Thymus (tissue), 11 donors: ENCODE data around the gene SSBP4. TPM values are rescaled to one million over a fixed set of nuclear protein-coding genes. Genes with fewer than 3 reads are reported as not detected.

Experiments
- DNase-seq, 9 donors: peaks; one replicate each; pipeline ENCODE4 v3.0.0-alpha.2; 2013; ENCODE audit warnings: low spot score in 9 of 9, low read depth in 6 of 9, missing footprints in 1 of 9
- H3K27ac ChIP-seq, 2 donors: one replicate each; pipeline ENCODE4 v1.5.1; 2013; ENCODE audit warnings: control low read depth in 1 of 2, low read depth in 1 of 2, low read length in 1 of 2, mild to moderate bottlenecking in 1 of 2, moderate library complexity in 1 of 2
- H3K27me3 ChIP-seq, 2 donors: one replicate each; pipeline ENCODE4 v1.5.1; 2013; ENCODE audit warnings: low read length in 1 of 2; ENCODE audit not compliant: control insufficient read depth in 2 of 2, insufficient read depth in 1 of 2
- H3K36me3 ChIP-seq, 2 donors: one replicate each; pipeline ENCODE4 v1.5.1; 2013; ENCODE audit warnings: low read length in 1 of 2, mild to moderate bottlenecking in 1 of 2, moderate library complexity in 1 of 2; ENCODE audit not compliant: control insufficient read depth in 2 of 2, insufficient read depth in 2 of 2
- H3K4me1 ChIP-seq, 2 donors: one replicate each; pipeline ENCODE4 v1.5.1; 2013; ENCODE audit warnings: low read length in 2 of 2; ENCODE audit not compliant: control insufficient read depth in 2 of 2, insufficient read depth in 2 of 2
- H3K4me3 ChIP-seq, 2 donors: one replicate each; pipeline ENCODE4 v1.5.1; 2013; ENCODE audit warnings: low read length in 2 of 2, control low read depth in 1 of 2, mild to moderate bottlenecking in 1 of 2
- H3K9me3 ChIP-seq, 2 donors: one replicate each; pipeline ENCODE4 v1.5.1; 2013; ENCODE audit warnings: low read length in 1 of 2, mild to moderate bottlenecking in 1 of 2; ENCODE audit not compliant: control insufficient read depth in 2 of 2, insufficient read depth in 1 of 2
- WGBS: extraction: QIAGEN DNeasy Blood & Tissue Kit; methylation state at CpG from one replicate; pipeline ENCODE4 v1.1.7; 2013; 5-methylcytosine and 5-hydroxymethylcytosine counted together
- polyA plus RNA-seq: library from polyadenylated mRNA; stranded (reverse); fragments of 200-250 nt; gene quantifications from one replicate; pipeline ENCODE4 v1.2.3, GENCODE V29; 2013
- total RNA-seq: library from RNA; stranded (reverse); fragments of 120-200 nt; gene quantifications from one replicate; pipeline ENCODE4 v1.2.4, GENCODE V29; 2013
- donor health status: healthy.

SSBP4 gene
- total and polyA plus RNA-seq, 2 donors = 47.3 to 50.3 TPM

GRCh38 chr19:18475004-18475453, 55.8 kb downstream of the SSBP4 start:
- Histone ChIP-seq H3K4me1 (peaks cover 9 to 21% of the 10 kb centered on the region in 2 donors), H3K27ac (no peak overlapping the region), H3K27me3 (no peaks in the 10 kb centered on the region), H3K9me3 (no peaks in the 10 kb centered on the region), H3K4me3 (no peak overlapping the region), H3K36me3 (peaks cover 0 to 14% of the 10 kb centered on the region in 2 donors)
- WGBS = 93% methylated on average over 5 of the region's 5 CpGs
- no peak for DNase-seq

DNA sequence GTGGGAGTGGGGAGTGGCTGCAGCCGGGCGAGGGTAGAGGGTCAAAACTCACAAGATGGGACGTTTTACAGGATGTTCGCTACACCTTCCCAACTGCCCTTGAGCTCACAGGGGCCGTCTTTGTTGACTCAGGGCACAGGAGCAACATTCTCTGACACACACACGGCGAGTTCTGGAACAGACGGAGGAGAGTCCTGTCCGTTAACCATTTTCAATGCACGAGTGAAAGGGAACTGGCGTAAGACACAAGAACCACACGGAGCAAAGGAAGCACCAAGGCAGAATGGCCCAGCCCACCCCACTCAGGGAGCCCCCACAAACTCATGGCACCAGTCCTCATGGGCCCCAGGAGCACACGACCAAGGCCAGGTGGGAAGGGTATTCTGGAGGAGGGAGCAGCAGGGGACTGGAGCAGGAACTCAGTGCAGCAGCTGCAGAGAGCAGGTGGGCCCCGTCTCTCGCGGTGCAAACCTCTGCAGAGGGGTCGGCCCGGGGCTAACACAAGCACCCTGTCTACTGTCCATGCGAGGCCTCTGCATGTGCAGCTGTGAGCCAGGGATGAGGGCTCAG, 56.6 kb downstream of the SSBP4 start:
- H3K4me1 ChIP-seq = peaks cover 9 to 26% of the 10 kb centered on the region in 2 donors
- H3K36me3 ChIP-seq = peaks cover 0 to 9% of the 10 kb centered on the region in 2 donors
- H3K27me3 ChIP-seq = no peaks in the 10 kb centered on the region
- WGBS = 83% methylated on average over 19 of the region's 19 CpGs
- H3K4me3 ChIP-seq = no peak overlapping the region
- no peak overlapping the region for H3K27ac ChIP-seq
- H3K9me3 ChIP-seq = no peaks in the 10 kb centered on the region
- DNase-seq = no peak

DNA sequence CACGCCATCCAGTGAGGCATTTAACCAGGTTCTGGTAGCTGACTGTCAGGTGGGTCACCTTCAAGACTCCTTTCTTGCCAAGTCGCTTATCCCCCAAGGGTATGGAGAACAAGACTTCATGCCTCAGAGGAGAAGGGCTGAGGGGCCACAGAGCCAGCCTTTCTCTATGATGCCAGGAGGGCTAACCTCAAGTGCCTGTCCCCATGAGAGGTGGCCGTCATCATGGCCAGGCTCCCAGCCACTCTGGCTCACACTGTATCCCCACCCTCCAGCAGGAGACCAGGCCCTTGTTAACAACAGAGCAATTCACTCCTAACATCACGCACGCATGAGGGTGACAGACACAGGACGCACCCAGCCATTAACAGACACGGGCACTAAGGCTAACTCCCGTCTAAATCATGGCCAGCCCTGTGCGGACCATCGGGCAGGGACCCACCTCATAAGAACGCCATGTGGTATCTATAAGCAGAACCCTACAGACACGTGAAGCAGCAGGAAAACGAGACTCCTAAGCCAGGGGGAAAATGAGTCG, 57.4 kb downstream of the SSBP4 start:
- no peak for DNase-seq
- WGBS = 97% methylated on average over 14 of the region's 14 CpGs
- peaks cover 0 to 6% of the 10 kb centered on the region in 2 donors for H3K36me3 ChIP-seq
- H3K9me3 ChIP-seq = no peaks in the 10 kb centered on the region
- H3K4me3 ChIP-seq = no peak overlapping the region
- H3K4me1 ChIP-seq = peaks cover 9 to 26% of the 10 kb centered on the region in 2 donors
- no peaks in the 10 kb centered on the region for H3K27me3 ChIP-seq
- no peak overlapping the region for H3K27ac ChIP-seq

DNA sequence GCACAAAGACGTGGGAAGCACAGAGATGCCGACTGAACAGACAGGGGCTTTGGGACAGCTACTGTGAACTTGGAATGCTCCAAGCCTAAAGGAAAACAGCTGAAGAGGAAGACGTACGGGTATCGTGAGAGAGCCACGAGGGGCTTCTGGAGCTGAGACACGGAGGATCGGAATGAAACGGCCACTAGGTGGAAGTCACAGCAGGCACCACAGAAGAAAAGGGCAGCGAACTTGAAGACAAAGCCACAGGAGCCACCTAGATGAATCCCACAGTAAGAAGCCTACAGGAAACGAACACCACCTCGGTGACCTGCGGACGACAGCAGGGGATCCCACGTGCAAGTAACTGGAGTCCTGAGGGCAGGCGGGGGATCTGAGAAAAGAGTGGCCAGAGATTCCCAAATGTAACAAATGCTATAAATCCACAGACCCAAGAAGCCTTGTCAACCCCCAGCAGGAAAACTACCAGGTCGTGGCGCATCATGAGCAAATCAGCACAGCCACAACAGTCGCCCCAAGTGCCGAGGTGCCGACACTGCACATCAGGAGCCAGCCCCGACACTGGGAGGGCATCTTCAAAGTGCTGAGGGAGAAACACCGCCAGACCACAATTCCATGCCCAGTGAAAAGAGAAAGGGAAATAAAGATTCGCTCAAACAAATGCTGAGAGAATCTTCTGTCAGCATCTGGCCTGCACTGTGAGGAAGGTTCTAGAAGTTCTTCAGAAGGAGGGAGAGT, 58.0 kb downstream of the SSBP4 start:
- Histone ChIP-seq H3K9me3 (no peaks in the 10 kb centered on the region), H3K27ac (peak overlapping the region in 1 of 2 donors; percentile 56), H3K4me1 (peaks cover 9 to 26% of the 10 kb centered on the region in 2 donors), H3K27me3 (no peaks in the 10 kb centered on the region), H3K4me3 (no peak overlapping the region), H3K36me3 (peaks cover 0 to 6% of the 10 kb centered on the region in 2 donors)
- WGBS = 95% methylated on average over 24 of the region's 24 CpGs
- DNase-seq = no peak

GRCh38 chr19:18477974-18478373, 58.8 kb downstream of the SSBP4 start:
- peak overlapping the region in 1 of 2 donors; percentile 53 for H3K27ac ChIP-seq
- no peak overlapping the region for H3K4me3 ChIP-seq
- H3K9me3 ChIP-seq = no peaks in the 10 kb centered on the region
- no peak for DNase-seq
- peaks cover 9 to 26% of the 10 kb centered on the region in 2 donors for H3K4me1 ChIP-seq
- H3K27me3 ChIP-seq = no peaks in the 10 kb centered on the region
- no peaks in the 10 kb centered on the region for H3K36me3 ChIP-seq
- 85% methylated on average over 8 of the region's 8 CpGs for WGBS

DNA sequence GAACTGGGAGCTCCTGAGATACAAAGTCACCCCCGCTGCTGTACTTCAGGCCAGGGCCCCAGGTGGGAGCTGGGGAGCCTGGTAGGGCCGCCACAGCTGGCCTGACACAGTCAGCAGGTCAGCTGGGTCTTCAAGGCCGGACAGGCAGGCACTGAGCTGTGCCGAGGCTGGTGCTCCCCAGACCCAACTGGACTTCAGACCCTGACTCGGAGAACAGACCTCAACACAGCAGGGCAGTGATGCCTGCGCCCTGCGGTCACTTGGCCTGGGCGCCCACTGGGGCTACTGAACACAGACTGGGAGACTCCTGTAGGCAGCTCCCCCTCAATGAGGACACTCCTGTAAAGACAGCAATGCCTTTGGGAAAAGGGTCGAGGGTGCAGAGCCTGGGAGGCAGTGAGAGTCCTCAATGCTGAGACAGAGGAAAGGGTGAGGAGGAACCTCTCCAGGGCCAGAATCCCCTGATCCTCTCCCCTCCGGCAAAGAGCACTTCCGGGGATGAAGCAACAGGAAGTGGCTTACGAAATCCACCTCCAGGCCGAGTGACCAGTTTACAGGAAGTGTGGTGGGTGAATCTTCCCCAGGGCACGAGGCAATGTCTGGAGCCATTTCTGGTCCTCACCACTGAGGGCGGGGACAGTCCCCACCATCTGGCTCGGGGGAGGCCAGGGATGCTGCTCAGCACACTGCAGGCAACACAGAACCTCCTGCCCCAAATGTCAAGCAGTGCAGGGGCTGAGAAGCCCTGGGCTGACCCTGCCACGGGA, 59.5 kb downstream of the SSBP4 start:
- Histone ChIP-seq H3K4me3 (no peak overlapping the region), H3K4me1 (peaks cover 9 to 31% of the 10 kb centered on the region in 2 donors)
- WGBS = 62% methylated on average over 17 of the region's 17 CpGs

GRCh38 chr19:18480006-18480691, 61.0 kb downstream of the SSBP4 start:
- 80% methylated on average over 13 of the region's 13 CpGs for WGBS
- Histone ChIP-seq H3K4me3 (no peak overlapping the region), H3K36me3 (no peaks in the 10 kb centered on the region)

More for the DNA sequence above, 59.5 kb downstream of the SSBP4 start:
- H3K36me3 ChIP-seq = no peaks in the 10 kb centered on the region
- peak overlapping the region; percentile 48 to 64 for H3K27ac ChIP-seq
- peak in 2 of 9 donors; percentile 18 to 49 for DNase-seq
- no peaks in the 10 kb centered on the region for H3K27me3 ChIP-seq
- H3K9me3 ChIP-seq = no peaks in the 10 kb centered on the region

GRCh38 chr19:18481505-18482222, 62.5 kb downstream of the SSBP4 start:
- no peaks in the 10 kb centered on the region for H3K27me3 ChIP-seq
- H3K36me3 ChIP-seq = no peaks in the 10 kb centered on the region
- H3K4me1 ChIP-seq = peaks cover 9 to 46% of the 10 kb centered on the region in 2 donors
- 97% methylated on average over 12 of the region's 12 CpGs for WGBS
- peak overlapping the region in 1 of 2 donors; percentile 31 for H3K27ac ChIP-seq
- no peak overlapping the region for H3K4me3 ChIP-seq
- DNase-seq = no peak
- no peaks in the 10 kb centered on the region for H3K9me3 ChIP-seq

More at GRCh38 chr19:18480006-18480691, 61.0 kb downstream of the SSBP4 start:
- H3K4me1 ChIP-seq = peaks cover 9 to 34% of the 10 kb centered on the region in 2 donors
- no peaks in the 10 kb centered on the region for H3K27me3 ChIP-seq
- peak overlapping the region; percentile 50 to 76 for H3K27ac ChIP-seq
- H3K9me3 ChIP-seq = no peaks in the 10 kb centered on the region
- DNase-seq = no peak
